AG08396 (cell line): ENCODE measurements around the gene CKAP5.
A peak's percentile ranks its signal among the peaks of the same experiment; 100 is the strongest.

ENCODE experiments used
- DNase-seq: peaks from one replicate; pipeline ENCODE4 v3.0.0; 2012; ENCODE audit warnings: low spot score, mixed read lengths

The CKAP5 gene

GRCh38 chr11:46845740-46846509, at the start of gene CKAP5:
Gene CKAP5, minus strand, starts transcription at chr11:46846280. Its CDS starts 25,049 bp downstream, at chr11:46821231.
- DNase-seq: peak; percentile 98

- peak; percentile 38 for DNase-seq
Measured at GRCh38 chr11:46895821-46896220, 49.7 kb upstream of the CKAP5 start.

- DNase-seq: no peak
Measured at GRCh38 chr11:46894961-46895360, 48.9 kb upstream of the CKAP5 start.

GRCh38 chr11:46894506-46894905, 48.4 kb upstream of the CKAP5 start:
- no peak for DNase-seq

- DNase-seq: no peak
Measured at GRCh38 chr11:46892838-46893237, 46.8 kb upstream of the CKAP5 start.

GRCh38 chr11:46892109-46892508, 46.0 kb upstream of the CKAP5 start:
- no peak for DNase-seq

- DNase-seq: no peak
Measured at GRCh38 chr11:46890665-46891064, 44.6 kb upstream of the CKAP5 start.

GRCh38 chr11:46889689-46890475, 43.8 kb upstream of the CKAP5 start:
- DNase-seq: peak; percentile 74

- no peak for DNase-seq
Measured at GRCh38 chr11:46889251-46889650, 43.2 kb upstream of the CKAP5 start.

GRCh38 chr11:46888636-46889035, 42.6 kb upstream of the CKAP5 start:
- no peak for DNase-seq

- no peak for DNase-seq
Measured at GRCh38 chr11:46886211-46886610, 40.1 kb upstream of the CKAP5 start.

GRCh38 chr11:46879056-46879585, 33.0 kb upstream of the CKAP5 start:
- DNase-seq: no peak

GRCh38 chr11:46877580-46877979, 31.5 kb upstream of the CKAP5 start:
- no peak for DNase-seq

GRCh38 chr11:46876471-46876870, 30.4 kb upstream of the CKAP5 start:
- no peak for DNase-seq

- no peak for DNase-seq
Measured at GRCh38 chr11:46874586-46874985, 28.5 kb upstream of the CKAP5 start.

- no peak for DNase-seq
Measured at GRCh38 chr11:46868912-46869311, 22.8 kb upstream of the CKAP5 start.

GRCh38 chr11:46865340-46865739, 19.3 kb upstream of the CKAP5 start:
- peak; percentile 79 for DNase-seq

- DNase-seq: no peak
Measured at GRCh38 chr11:46860218-46860617, 14.1 kb upstream of the CKAP5 start.

- no peak for DNase-seq
Measured at GRCh38 chr11:46858920-46859546, 13.0 kb upstream of the CKAP5 start.

GRCh38 chr11:46857666-46858065, 11.6 kb upstream of the CKAP5 start:
- no peak for DNase-seq

- DNase-seq: no peak
Measured at GRCh38 chr11:46856605-46857343, 10.7 kb upstream of the CKAP5 start.

GRCh38 chr11:46855863-46856262, 9.8 kb upstream of the CKAP5 start:
- no peak for DNase-seq
